Natural killer cell treated with Interleukin-12 subunit alpha and Interleukin-12 subunit beta and Interleukin-15 and Interleukin-18, amount 100 ng/mL, for 72 hours (primary cell): ENCODE data around the gene CFAP210. TPM values are rescaled to one million over a fixed set of nuclear protein-coding genes. Genes with fewer than 3 reads are reported as not detected.

ENCODE experiments used
- ATAC-seq, 2 donors: fragments of 150-1000 bp; cut with Tn5 transposase in 1 of 2; sonication (Bioruptor Pico), chemical (Tn5 transposase) in 1 of 2; 2 replicates each; pipeline ENCODE4 v1.10.0; 2021
- DNase-seq: peaks from one replicate; pipeline ENCODE4 v3.0.0; 2022; ENCODE audit warnings: low spot score
- H3K27ac Mint-ChIP-seq, 2 donors: 1 replicate in 1 of 2; 2 replicates in 1 of 2; pipeline ENCODE4 v1.8.0; 2022; ENCODE audit warnings: mixed read lengths in 2 of 2, mild to moderate bottlenecking in 1 of 2, moderate library complexity in 1 of 2
- H3K27me3 Mint-ChIP-seq, 2 donors: 1 replicate in 1 of 2; 2 replicates in 1 of 2; pipeline ENCODE4 v1.8.0; 2022; ENCODE audit warnings: mixed read lengths in 2 of 2
- H3K36me3 Mint-ChIP-seq: one replicate; pipeline ENCODE4 v1.8.0; 2022; ENCODE audit warnings: mixed read lengths
- H3K4me1 Mint-ChIP-seq, 2 donors: 1 replicate in 1 of 2; 2 replicates in 1 of 2; pipeline ENCODE4 v1.8.0; 2022; ENCODE audit warnings: low read depth in 2 of 2, mixed read lengths in 2 of 2, mild to moderate bottlenecking in 1 of 2
- H3K4me3 Mint-ChIP-seq: one replicate; pipeline ENCODE4 v1.8.0; 2022; ENCODE audit warnings: mixed read lengths
- H3K9me3 Mint-ChIP-seq: 2 replicates; pipeline ENCODE4 v1.8.0; 2022; ENCODE audit warnings: mixed read lengths
- total RNA-seq, 2 donors: library from RNA; stranded (reverse); gene quantifications; one replicate each; pipeline ENCODE4 v1.2.3, GENCODE V29; 2022

CFAP210 gene
- total RNA-seq, 2 donors from 2014 or later = 0.12 to 0.59 TPM

DNA sequence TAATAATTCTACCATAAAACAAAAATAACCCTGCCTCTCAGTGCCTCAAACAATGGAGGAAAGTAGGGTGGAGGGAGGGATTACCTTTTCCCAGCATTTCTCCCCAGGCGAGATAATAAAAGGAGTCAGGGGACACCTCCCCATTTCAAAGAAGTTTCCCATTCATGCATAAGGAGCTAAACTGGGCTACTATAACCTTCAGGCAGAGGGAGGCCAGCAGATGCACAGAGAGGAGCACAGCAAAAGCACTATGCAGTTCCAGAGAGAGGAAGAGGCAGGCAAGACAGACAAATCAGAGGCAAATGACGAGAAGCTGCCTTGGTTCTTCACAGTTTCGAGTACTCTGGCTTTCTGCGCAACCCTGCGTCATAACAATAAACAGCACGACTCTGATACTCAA is 17.4 kb downstream of the CFAP210 start:
- ATAC-seq (no peak), DNase-seq (no peak)
- Mint-ChIP-seq H3K36me3 (peaks cover 4% of the 10 kb centered on the region), H3K27me3 (peaks cover 10 to 11% of the 10 kb centered on the region in 2 donors), H3K4me1 (peaks cover 0 to under 1% of the 10 kb centered on the region in 2 donors), H3K27ac (no peak overlapping the region), H3K9me3 (no peaks in the 10 kb centered on the region), H3K4me3 (no peak overlapping the region)

DNA sequence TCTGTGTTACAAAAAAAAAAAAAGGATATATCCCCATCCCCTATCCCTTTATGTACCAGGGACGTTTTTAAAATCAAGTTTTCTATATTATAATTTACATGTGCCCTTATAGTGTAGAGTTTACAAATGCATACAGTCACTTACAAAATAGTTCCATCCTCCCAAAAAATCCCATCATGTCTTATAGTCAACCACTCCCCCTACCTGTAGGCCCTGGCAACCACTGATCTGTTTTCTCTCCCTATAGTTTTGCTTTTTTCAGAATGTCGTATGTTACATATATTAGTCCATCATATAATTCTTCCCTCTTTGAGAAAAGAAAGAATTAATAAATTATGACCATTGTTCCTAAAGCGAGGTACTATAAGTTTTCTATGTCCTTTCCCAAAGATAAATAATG is 17.8 kb downstream of the CFAP210 start:
- H3K27ac Mint-ChIP-seq = no peak overlapping the region
- peaks cover 4% of the 10 kb centered on the region for H3K36me3 Mint-ChIP-seq
- no peaks in the 10 kb centered on the region for H3K9me3 Mint-ChIP-seq
- DNase-seq (no peak), ATAC-seq (no peak)
- no peaks in the 10 kb centered on the region for H3K4me1 Mint-ChIP-seq
- peaks cover 10 to 11% of the 10 kb centered on the region in 2 donors for H3K27me3 Mint-ChIP-seq
- H3K4me3 Mint-ChIP-seq = no peak overlapping the region

DNA sequence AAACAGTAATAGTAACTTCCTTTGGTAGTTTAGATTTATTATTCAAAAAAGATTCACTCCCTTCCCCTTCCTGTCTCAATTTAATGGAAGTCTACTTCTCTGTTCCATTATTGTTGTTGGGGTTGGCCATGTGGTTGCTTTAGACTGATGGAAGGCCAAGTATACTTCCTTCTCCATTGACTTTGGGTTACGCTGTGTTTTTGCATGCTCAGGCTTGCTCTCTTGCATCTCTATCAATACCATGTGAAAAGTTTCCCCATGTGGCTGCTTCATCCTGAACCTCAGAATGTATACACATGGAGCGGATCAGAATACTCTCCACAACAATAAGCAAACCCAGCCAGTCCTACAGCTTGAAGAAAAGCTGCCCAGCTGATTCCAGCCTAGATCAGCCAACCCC is 20.3 kb downstream of the CFAP210 start:
- H3K36me3 Mint-ChIP-seq = no peaks in the 10 kb centered on the region
- no peaks in the 10 kb centered on the region for H3K4me1 Mint-ChIP-seq
- H3K9me3 Mint-ChIP-seq = no peaks in the 10 kb centered on the region
- DNase-seq (no peak), ATAC-seq (no peak)
- H3K27ac Mint-ChIP-seq = no peak overlapping the region
- no peak overlapping the region for H3K4me3 Mint-ChIP-seq
- H3K27me3 Mint-ChIP-seq = peaks cover 9 to 14% of the 10 kb centered on the region in 2 donors

DNA sequence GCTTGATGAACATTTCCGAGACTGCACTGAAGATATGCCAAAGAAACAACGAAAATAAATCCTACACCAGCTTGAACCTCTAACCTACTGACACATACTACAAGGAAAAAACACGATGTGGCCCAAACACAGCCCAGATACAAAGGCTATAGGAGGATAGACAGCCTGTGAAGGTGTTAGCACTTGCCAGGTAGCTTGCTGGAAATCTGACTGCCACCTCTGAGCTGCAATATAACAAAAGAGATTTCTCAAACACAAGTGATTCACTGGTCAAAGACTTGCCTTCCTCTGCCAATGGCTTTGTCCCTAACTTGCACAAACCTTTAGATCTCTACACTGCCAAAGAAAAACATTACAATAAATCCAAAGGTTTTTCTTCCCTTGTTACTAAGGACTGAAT is 21.1 kb downstream of the CFAP210 start:
- Mint-ChIP-seq H3K4me3 (no peak overlapping the region), H3K9me3 (no peaks in the 10 kb centered on the region), H3K27ac (no peak overlapping the region), H3K36me3 (no peaks in the 10 kb centered on the region), H3K27me3 (peaks cover 9 to 14% of the 10 kb centered on the region in 2 donors), H3K4me1 (peaks cover 0 to 4% of the 10 kb centered on the region in 2 donors)
- ATAC-seq (no peak), DNase-seq (no peak)

DNA sequence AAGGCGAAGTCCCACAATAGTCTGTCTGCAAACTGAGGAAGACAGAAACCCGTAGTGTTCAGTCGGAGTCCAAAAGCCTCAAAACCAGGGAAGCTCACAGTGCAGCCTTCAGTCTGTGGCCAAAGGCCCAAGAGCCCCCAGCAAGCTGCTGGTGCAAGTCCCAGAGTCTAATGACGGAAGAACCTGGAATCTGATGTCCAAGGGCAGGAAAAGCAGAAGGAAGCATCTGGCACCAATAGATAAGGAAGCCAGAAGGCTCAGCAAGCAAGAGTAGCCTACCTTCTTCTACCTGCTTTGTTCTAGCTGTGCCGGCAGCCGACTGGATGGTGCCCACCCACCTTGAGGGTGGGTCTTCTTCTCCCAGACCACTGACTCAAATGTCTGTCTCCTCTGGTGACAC is 21.8 kb downstream of the CFAP210 start:
- no peaks in the 10 kb centered on the region for H3K9me3 Mint-ChIP-seq
- no peak overlapping the region for H3K4me3 Mint-ChIP-seq
- H3K27ac Mint-ChIP-seq = no peak overlapping the region
- no peaks in the 10 kb centered on the region for H3K36me3 Mint-ChIP-seq
- no peak for ATAC-seq
- no peak for DNase-seq
- H3K4me1 Mint-ChIP-seq = peaks cover 0 to 4% of the 10 kb centered on the region in 2 donors
- H3K27me3 Mint-ChIP-seq = peaks cover 9 to 14% of the 10 kb centered on the region in 2 donors

DNA sequence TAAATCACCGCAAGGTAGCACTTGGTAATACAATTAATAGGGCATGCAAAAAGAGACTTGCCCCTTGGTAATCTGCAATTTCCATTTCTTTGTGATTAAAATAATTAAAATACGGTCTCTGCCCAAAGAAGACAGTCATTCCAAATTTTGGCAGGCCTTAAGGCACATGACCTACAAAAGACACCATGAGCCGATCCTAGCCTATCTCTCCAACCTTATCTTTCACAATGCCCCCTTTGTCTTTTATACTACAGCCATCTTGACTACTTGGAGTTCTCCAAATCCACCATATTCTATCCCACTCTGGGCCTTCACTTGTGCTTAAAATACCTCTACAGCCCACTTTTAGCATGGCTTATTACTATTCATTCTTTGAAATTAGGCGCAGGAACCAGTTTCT is 23.3 kb downstream of the CFAP210 start:
- ATAC-seq (no peak), DNase-seq (no peak)
- H3K36me3 Mint-ChIP-seq = no peaks in the 10 kb centered on the region
- H3K9me3 Mint-ChIP-seq = no peaks in the 10 kb centered on the region
- H3K4me3 Mint-ChIP-seq = no peak overlapping the region
- H3K27me3 Mint-ChIP-seq = peaks cover 6 to 10% of the 10 kb centered on the region in 2 donors
- H3K27ac Mint-ChIP-seq = no peak overlapping the region
- H3K4me1 Mint-ChIP-seq = peaks cover 0 to 4% of the 10 kb centered on the region in 2 donors

DNA sequence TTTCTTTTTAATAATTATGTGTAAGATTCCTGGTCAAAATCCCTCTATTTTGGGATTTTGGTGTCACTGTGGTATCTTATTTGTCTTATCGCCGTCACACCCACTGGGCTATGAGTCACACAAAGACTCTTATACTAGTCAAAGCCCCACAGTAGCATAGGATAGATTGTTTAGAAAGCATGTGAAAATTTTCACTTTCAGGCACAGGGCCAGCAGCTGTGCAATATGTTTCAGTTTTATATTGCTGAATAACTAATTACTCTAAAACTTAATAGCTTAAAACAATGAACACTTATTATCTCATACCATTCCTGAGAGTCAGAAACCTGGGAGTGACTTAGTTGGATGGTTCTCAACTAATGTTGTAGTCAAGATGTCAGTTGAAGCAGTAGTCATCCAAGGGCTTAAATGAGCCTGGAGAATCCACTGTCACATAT is 24.0 kb downstream of the CFAP210 start:
- H3K9me3 Mint-ChIP-seq = no peaks in the 10 kb centered on the region

DNA sequence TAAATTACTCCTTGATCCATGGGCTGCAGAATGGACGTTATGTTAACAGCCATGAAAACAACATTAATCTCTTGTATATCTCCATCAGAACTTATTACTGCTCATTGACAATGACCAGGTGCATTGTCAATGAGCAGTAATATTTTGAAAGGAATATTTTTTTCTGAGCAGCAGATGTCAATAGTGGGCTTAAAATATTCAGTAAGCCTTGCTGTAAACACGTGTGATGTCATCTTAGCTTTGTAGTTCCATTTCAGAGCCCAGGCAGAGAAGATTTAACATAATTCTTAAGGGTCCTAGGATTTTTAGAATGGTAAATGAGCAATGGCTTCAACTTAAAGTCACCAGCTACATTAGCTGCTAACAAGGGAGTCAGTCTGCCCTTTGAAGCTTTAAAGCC is 26.6 kb downstream of the CFAP210 start:
- no peak overlapping the region for H3K27ac Mint-ChIP-seq
- H3K27me3 Mint-ChIP-seq = peaks cover 4 to 6% of the 10 kb centered on the region in 2 donors
- ATAC-seq (no peak), DNase-seq (no peak)
- no peaks in the 10 kb centered on the region for H3K9me3 Mint-ChIP-seq
- H3K4me3 Mint-ChIP-seq = no peak overlapping the region
- peaks cover 0 to 4% of the 10 kb centered on the region in 2 donors for H3K4me1 Mint-ChIP-seq
- H3K36me3 Mint-ChIP-seq = no peaks in the 10 kb centered on the region

More for the DNA sequence above, 24.0 kb downstream of the CFAP210 start:
- Mint-ChIP-seq H3K4me1 (peaks cover 0 to 4% of the 10 kb centered on the region in 2 donors), H3K27ac (no peak overlapping the region), H3K4me3 (no peak overlapping the region), H3K27me3 (peaks cover 4 to 6% of the 10 kb centered on the region in 2 donors), H3K36me3 (no peaks in the 10 kb centered on the region)
- DNase-seq (no peak), ATAC-seq (no peak)

DNA sequence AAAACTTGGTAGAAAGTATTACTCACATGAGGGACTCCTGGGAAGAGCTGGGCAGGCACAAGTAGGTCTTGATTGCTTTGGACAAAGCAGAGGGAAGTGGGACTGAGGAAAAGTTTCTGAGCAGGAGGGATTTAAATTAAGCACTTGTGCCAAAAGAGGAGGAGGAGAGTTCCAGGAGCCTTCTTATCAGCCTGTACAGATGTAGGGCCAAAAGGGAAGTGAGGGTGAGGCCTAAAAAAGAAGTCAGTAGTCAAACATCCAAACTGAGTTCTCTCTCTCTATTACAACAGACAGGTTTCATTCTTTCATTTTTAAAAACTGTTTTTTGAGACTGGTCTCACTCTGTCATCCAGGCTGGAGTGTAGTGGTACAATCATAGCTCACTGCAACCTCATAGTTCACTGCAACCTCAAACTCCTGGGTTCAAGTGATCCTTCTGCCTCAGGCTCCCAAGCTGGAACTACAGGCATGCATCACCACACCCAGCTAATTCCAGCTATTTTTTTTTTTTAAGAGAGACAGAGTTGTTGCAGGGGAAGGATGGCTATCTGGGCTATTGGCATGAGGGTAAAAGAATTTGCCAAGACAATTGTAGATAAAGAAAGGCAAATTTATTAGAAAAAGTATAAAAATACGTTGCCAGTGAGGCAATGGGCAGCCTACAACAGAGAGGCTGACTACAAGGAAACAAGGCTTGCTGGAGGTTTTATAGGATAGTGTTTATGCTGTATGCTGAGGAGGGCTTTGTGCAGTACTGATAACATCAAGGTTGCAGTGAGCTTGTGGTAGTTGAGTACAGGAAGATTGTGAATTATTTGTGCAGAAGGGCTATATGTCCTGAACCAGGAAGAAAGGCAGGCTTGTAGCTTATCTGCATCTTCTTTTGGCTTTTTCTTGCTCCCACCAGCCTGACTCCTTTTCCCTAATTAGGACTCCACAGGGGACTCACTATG is 29.0 kb downstream of the CFAP210 start:
- peaks cover 6 to 11% of the 10 kb centered on the region in 2 donors for H3K27me3 Mint-ChIP-seq
- ATAC-seq (no peak), DNase-seq (no peak)
- H3K9me3 Mint-ChIP-seq = no peaks in the 10 kb centered on the region
- no peaks in the 10 kb centered on the region for H3K36me3 Mint-ChIP-seq
- no peak overlapping the region for H3K27ac Mint-ChIP-seq
- H3K4me1 Mint-ChIP-seq = peaks cover 0 to 4% of the 10 kb centered on the region in 2 donors
- H3K4me3 Mint-ChIP-seq = no peak overlapping the region

DNA sequence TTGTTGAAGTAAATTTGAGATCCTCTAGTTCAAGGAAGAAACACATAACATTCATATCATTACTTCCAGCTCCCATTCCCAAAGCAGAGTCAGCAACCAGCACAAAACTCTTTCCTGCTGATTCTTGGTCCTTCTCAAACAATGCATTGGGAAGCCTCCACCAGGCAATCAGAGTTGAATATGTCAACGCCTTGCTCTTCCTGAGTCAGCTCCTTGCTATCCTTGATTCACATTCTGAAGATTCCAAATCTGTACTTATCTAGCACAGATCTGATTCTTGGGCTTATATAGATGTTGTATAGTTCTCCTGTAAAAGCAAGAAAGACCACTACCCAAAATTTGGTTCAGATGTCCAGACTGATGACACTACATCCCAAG is 29.6 kb downstream of the CFAP210 start:
- H3K27me3 Mint-ChIP-seq = peaks cover 6 to 11% of the 10 kb centered on the region in 2 donors
- no peak overlapping the region for H3K4me3 Mint-ChIP-seq
- ATAC-seq (no peak), DNase-seq (no peak)
- H3K27ac Mint-ChIP-seq = no peak overlapping the region
- H3K9me3 Mint-ChIP-seq = no peaks in the 10 kb centered on the region
- H3K36me3 Mint-ChIP-seq = no peaks in the 10 kb centered on the region
- peaks cover 0 to 4% of the 10 kb centered on the region in 2 donors for H3K4me1 Mint-ChIP-seq

DNA sequence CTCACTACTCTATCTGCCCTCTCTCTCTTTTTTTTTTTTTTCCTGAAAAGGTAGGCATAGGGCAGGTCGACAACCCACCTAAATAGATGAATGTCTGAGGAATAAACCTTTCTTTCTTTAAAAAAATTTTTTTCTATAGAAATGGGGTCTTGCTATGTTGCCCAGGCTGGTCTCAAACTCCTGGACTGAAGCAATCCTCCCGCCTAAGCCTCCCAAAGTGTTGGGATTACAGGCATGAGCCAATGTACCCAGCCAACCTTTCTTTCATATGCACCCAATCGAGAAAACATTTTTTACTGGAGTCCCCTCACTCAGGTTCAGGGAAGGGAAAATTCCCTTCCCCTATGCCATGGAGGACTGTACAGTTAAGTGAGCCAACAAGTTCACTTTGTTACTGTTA is 31.0 kb downstream of the CFAP210 start:
- no peaks in the 10 kb centered on the region for H3K36me3 Mint-ChIP-seq
- no peak for DNase-seq

DNA sequence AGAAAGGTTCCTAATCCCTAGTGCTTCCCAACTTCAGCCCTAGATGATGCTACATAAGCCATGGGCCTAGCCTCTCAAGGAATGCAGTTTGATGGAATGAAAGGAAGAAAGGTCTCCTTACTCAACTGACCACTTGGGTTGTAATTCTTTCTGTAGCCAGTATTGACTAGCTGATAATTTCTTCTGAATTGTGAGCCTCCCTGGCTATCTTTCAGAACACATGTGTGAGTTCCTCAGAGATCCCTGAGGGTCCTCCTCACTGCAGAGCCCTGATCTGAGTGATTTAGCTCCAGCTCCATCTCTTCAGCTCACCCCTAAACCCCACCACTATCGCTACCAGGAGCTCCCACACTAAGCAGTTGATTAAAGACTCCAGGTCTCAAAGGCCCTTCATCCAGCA is 31.5 kb downstream of the CFAP210 start:
- Mint-ChIP-seq H3K27me3 (peaks cover 6 to 7% of the 10 kb centered on the region in 2 donors), H3K9me3 (no peaks in the 10 kb centered on the region), H3K4me1 (peaks cover 0 to 2% of the 10 kb centered on the region in 2 donors), H3K27ac (no peak overlapping the region), H3K36me3 (no peaks in the 10 kb centered on the region), H3K4me3 (no peak overlapping the region)
- DNase-seq (no peak), ATAC-seq (no peak)

More for the DNA sequence above, 31.0 kb downstream of the CFAP210 start:
- H3K9me3 Mint-ChIP-seq = no peaks in the 10 kb centered on the region
- peaks cover under 1 to 2% of the 10 kb centered on the region in 2 donors for H3K4me1 Mint-ChIP-seq
- no peak overlapping the region for H3K4me3 Mint-ChIP-seq
- H3K27ac Mint-ChIP-seq = no peak overlapping the region
- H3K27me3 Mint-ChIP-seq = peaks cover 6 to 7% of the 10 kb centered on the region in 2 donors
- ATAC-seq = no peak

DNA sequence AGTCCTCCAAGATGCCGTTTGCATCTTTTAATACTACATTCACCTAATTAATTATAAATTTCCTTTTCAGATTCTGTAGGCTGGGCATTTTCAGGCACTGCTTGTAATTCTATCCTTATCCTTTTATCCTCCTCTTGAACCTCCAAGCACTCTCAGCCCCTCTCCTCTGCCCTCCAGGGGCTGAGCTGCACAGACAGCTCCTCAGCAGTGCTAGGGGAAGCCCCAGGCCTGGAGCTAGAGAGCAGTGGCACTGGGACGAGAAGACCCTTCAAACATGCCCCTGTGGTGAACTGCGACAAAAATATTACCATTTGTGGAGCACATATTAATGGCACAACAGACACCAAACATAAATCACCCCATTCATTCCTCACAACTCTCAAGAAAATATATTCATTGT is 32.9 kb downstream of the CFAP210 start:
- H3K4me3 Mint-ChIP-seq = no peak overlapping the region
- no peaks in the 10 kb centered on the region for H3K36me3 Mint-ChIP-seq
- peaks cover 0 to 2% of the 10 kb centered on the region in 2 donors for H3K4me1 Mint-ChIP-seq
- DNase-seq = no peak
- ATAC-seq = no peak
- H3K9me3 Mint-ChIP-seq = no peaks in the 10 kb centered on the region
- no peak overlapping the region for H3K27ac Mint-ChIP-seq
- peaks cover 5 to 9% of the 10 kb centered on the region in 2 donors for H3K27me3 Mint-ChIP-seq

DNA sequence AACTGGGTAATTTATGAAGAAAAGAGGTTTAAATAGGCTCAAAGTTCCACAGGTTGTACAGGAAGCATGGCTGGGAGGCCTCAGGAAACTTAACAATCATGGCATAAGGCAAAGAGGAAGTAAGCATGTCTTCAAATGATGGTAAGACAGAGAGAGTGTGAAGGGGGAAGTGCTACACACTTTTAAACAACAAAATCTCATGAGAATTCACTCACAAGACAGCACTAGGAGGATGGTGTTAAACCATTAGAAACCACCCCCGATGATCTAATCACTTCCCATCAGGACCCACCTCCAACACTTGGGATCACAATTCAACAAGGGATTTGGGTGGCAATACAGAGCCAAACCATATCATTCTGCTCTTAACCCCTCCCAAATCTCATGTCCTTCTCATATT is 34.9 kb downstream of the CFAP210 start:
- no peak overlapping the region for H3K27ac Mint-ChIP-seq
- no peak for ATAC-seq
- H3K27me3 Mint-ChIP-seq = peaks cover 9 to 15% of the 10 kb centered on the region in 2 donors

More for the DNA sequence above, 34.9 kb downstream of the CFAP210 start:
- Mint-ChIP-seq H3K4me3 (no peak overlapping the region), H3K9me3 (no peaks in the 10 kb centered on the region), H3K36me3 (no peaks in the 10 kb centered on the region), H3K4me1 (peaks cover 0 to 2% of the 10 kb centered on the region in 2 donors)
- DNase-seq = no peak
